SU-DHL-6 (cell line): ENCODE data around the gene C1QTNF2.

Experiments used
- EZH2phosphoT487 ChIP-seq: fragments of 200-600 bp; sonication (generic), shearing (Covaris generic); conservative IDR thresholded peaks from 2 replicates; pipeline ENCODE4 v1.6.1; 2018; ENCODE audit warnings: mild to moderate bottlenecking, antibody characterized with exemption, low read length, moderate library complexity, mixed read lengths
- TF ChIP-seq, protein P1 (sequence below): fragments of 200-600 bp; sonication (generic); IDR thresholded peaks from one replicate; pipeline ENCODE4 v1.5.1; 2017; ENCODE audit warnings: antibody characterized with exemption, mild to moderate bottlenecking, low read length, moderate library complexity; ENCODE audit not compliant: insufficient read depth, poor library complexity, severe bottlenecking

DNA sequence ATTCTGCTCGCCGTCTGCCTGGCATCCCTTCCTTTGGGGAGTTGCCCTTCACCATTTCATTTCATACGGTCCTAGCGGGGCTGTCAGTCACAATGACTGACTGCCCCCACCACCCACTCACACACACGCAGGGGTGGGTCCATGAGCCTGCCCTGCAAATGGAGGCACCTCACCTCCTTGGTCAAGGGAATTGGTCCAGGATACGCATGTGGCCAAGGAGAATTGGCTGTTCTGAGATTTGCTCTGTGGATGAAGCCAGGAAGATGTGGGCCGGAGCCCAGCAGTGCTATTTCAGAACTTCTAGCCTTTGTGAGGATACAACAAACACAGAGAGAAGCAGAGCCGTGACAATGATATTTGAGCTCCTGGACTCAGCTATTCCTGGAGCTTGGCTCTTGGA lies 17.0 kb downstream of the C1QTNF2 start:
- TF ChIP-seq, protein P1, sequence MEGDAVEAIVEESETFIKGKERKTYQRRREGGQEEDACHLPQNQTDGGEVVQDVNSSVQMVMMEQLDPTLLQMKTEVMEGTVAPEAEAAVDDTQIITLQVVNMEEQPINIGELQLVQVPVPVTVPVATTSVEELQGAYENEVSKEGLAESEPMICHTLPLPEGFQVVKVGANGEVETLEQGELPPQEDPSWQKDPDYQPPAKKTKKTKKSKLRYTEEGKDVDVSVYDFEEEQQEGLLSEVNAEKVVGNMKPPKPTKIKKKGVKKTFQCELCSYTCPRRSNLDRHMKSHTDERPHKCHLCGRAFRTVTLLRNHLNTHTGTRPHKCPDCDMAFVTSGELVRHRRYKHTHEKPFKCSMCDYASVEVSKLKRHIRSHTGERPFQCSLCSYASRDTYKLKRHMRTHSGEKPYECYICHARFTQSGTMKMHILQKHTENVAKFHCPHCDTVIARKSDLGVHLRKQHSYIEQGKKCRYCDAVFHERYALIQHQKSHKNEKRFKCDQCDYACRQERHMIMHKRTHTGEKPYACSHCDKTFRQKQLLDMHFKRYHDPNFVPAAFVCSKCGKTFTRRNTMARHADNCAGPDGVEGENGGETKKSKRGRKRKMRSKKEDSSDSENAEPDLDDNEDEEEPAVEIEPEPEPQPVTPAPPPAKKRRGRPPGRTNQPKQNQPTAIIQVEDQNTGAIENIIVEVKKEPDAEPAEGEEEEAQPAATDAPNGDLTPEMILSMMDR, result no peak
- no peak for TF ChIP-seq EZH2phosphoT487
